ENCODE measurements around the gene SLC12A2.

SLC12A2 gene

GRCh38 chr5:128083033-128083810, at the start of gene SLC12A2:
Gene SLC12A2, plus strand, starts transcription at chr5:128083766. Its CDS starts 189 bp downstream, at chr5:128083955.
- peak; percentile 81 to 84 (median 83) for DNase-seq (ENCODE audit: low read depth in 3 of 3)

- no peak for DNase-seq (ENCODE audit: low read depth in 3 of 3)
These were observed 47.9 kb upstream of the SLC12A2 start for GRCh38 chr5:128035689-128036088.

GRCh38 chr5:128036950-128037349, 46.6 kb upstream of the SLC12A2 start:
- no peak for DNase-seq (ENCODE audit: low read depth in 3 of 3)

GRCh38 chr5:128038643-128039042, 44.9 kb upstream of the SLC12A2 start:
- DNase-seq (ENCODE audit: low read depth in 3 of 3), result no peak

- DNase-seq (ENCODE audit: low read depth in 3 of 3), result no peak
These were observed 42.6 kb upstream of the SLC12A2 start for GRCh38 chr5:128040927-128041326.

- no peak for DNase-seq (ENCODE audit: low read depth in 3 of 3)
These were observed 30.8 kb upstream of the SLC12A2 start for GRCh38 chr5:128052780-128053179.

GRCh38 chr5:128053291-128053954, 30.1 kb upstream of the SLC12A2 start:
- DNase-seq (ENCODE audit: low read depth in 3 of 3), result no peak

GRCh38 chr5:128060644-128061385, 22.8 kb upstream of the SLC12A2 start:
- no peak for DNase-seq (ENCODE audit: low read depth in 3 of 3)

- no peak for DNase-seq (ENCODE audit: low read depth in 3 of 3)
These were observed 21.3 kb upstream of the SLC12A2 start for GRCh38 chr5:128062172-128062746.

GRCh38 chr5:128074171-128074570, 9.4 kb upstream of the SLC12A2 start:
- no peak for DNase-seq (ENCODE audit: low read depth in 3 of 3)

- DNase-seq (ENCODE audit: low read depth in 3 of 3), result no peak
These were observed 8.6 kb upstream of the SLC12A2 start for GRCh38 chr5:128074953-128075352.

- no peak for DNase-seq (ENCODE audit: low read depth in 3 of 3)
These were observed 6.0 kb upstream of the SLC12A2 start for GRCh38 chr5:128077526-128077925.

GRCh38 chr5:128081111-128081851, 2.3 kb upstream of the SLC12A2 start:
- DNase-seq (ENCODE audit: low read depth in 3 of 3), result no peak

- DNase-seq (ENCODE audit: low read depth in 3 of 3), result no peak
These were observed 974 bp upstream of the SLC12A2 start for GRCh38 chr5:128082551-128083032.

GRCh38 chr5:128083811-128084227, 253 bp downstream of the SLC12A2 start:
- no peak for DNase-seq (ENCODE audit: low read depth in 3 of 3)

- peak in 2 of 3 experiments; percentile 23 to 27 for DNase-seq (ENCODE audit: low read depth in 3 of 3)
These were observed 932 bp downstream of the SLC12A2 start for GRCh38 chr5:128084228-128085167.

GRCh38 chr5:128085413-128085812, 1.8 kb downstream of the SLC12A2 start:
- DNase-seq (ENCODE audit: low read depth in 3 of 3), result no peak

GRCh38 chr5:128091579-128091978, 8.0 kb downstream of the SLC12A2 start:
- DNase-seq (ENCODE audit: low read depth in 3 of 3), result no peak

- DNase-seq (ENCODE audit: low read depth in 3 of 3), result no peak
These were observed 8.6 kb downstream of the SLC12A2 start for GRCh38 chr5:128092144-128092543.

- no peak for DNase-seq (ENCODE audit: low read depth in 3 of 3)
These were observed 9.8 kb downstream of the SLC12A2 start for GRCh38 chr5:128093368-128093767.

Measured in stimulated activated CD4-positive, alpha-beta T cell treated with anti-CD3 and anti-CD28 coated beads, TNF-alpha, amount 100 ng/mL, for 4 hours (primary cell).